Smooth muscle cell (in vitro differentiated cells): ENCODE measurements around the gene NTSR1. TPM values are rescaled to one million over a fixed set of nuclear protein-coding genes. Genes with fewer than 3 reads are reported as not detected.
A peak's percentile ranks its signal among the peaks of the same experiment; 100 is the strongest.

Source experiments
- DNase-seq: peaks from one replicate; lab custom pipeline; 2025; ENCODE audit not compliant: unreplicated experiment; lab: John Stamatoyannopoulos, UW
- H2AFZ ChIP-seq: fragments of 200-600 bp; sonication (generic); 2 replicates; pipeline ENCODE4 v1.6.0; 2016; ENCODE audit warnings: antibody characterized with exemption, low read depth, mild to moderate bottlenecking
- H3F3A ChIP-seq: fragments of 200-600 bp; sonication (generic); 2 replicates; pipeline ENCODE4 v1.6.0; 2017; ENCODE audit warnings: antibody characterized with exemption, low read depth
- H3K27ac ChIP-seq: fragments of 200-600 bp; sonication (generic); 2 replicates; pipeline ENCODE4 v1.5.1; 2016; ENCODE audit warnings: low read depth, mild to moderate bottlenecking
- H3K27me3 ChIP-seq: fragments of 200-600 bp; sonication (generic); 2 replicates; pipeline ENCODE4 v1.6.1; 2016; ENCODE audit warnings: low read depth, mild to moderate bottlenecking
- H3K36me3 ChIP-seq: fragments of 200-600 bp; sonication (generic); 2 replicates; pipeline ENCODE4 v1.5.1; 2016; ENCODE audit warnings: low read depth
- H3K4me1 ChIP-seq: fragments of 200-600 bp; sonication (generic); 2 replicates; pipeline ENCODE4 v1.5.1; 2016; ENCODE audit warnings: low read depth
- H3K4me2 ChIP-seq: fragments of 200-600 bp; sonication (generic); 2 replicates; pipeline ENCODE4 v1.6.0; 2016; ENCODE audit warnings: mild to moderate bottlenecking
- H3K4me3 ChIP-seq: fragments of 200-600 bp; sonication (generic); 2 replicates; pipeline ENCODE4 v1.5.1; 2016; ENCODE audit warnings: mild to moderate bottlenecking
- H3K79me2 ChIP-seq: fragments of 200-600 bp; sonication (generic); 2 replicates; pipeline ENCODE4 v1.6.0; 2016; ENCODE audit warnings: low read depth, mild to moderate bottlenecking
- H3K9ac ChIP-seq: fragments of 200-600 bp; sonication (generic); 2 replicates; pipeline ENCODE4 v1.6.0; 2016; ENCODE audit warnings: low read depth
- H3K9me3 ChIP-seq: fragments of 200-600 bp; sonication (generic); replicated peaks from 2 replicates; pipeline ENCODE4 v1.5.1; 2016; ENCODE audit warnings: low read depth
- H4K20me1 ChIP-seq: fragments of 200-600 bp; sonication (generic); 2 replicates; pipeline ENCODE4 v1.6.0; 2016; ENCODE audit warnings: low read depth
- WGBS: methylation state at CpG from one replicate; pipeline ENCODE4 v1.1.7; 2016; ENCODE audit warnings: low lambda C conversion rate; 5-methylcytosine and 5-hydroxymethylcytosine counted together
- polyA plus RNA-seq: library from polyadenylated mRNA; unstranded; fragments of >200 nt; fragmentation: Nextera tagmentation; extraction: Ambion mirVana; gene quantifications from 2 replicates; pipeline ENCODE4 v1.2.1, GENCODE V29; 2016
- total RNA-seq: library from RNA; depleted of rRNA; stranded (reverse); fragments of >200 nt; gene quantifications from 2 replicates; pipeline ENCODE4 v1.2.3, GENCODE V29; 2014
- TF ChIP-seq, protein P1 (sequence below): fragments of 200-600 bp; sonication (generic); IDR thresholded peaks from 2 replicates; pipeline ENCODE4 v1.5.1; 2017; ENCODE audit warnings: borderline replicate concordance, mild to moderate bottlenecking, antibody characterized with exemption; ENCODE audit not compliant: insufficient read depth, poor library complexity, severe bottlenecking

Gene NTSR1
- total and polyA plus RNA-seq, 2 experiments from 2014 or later, result 0.09 TPM; not detected in 1

GRCh38 chr20:62706857-62707256 is 1.8 kb upstream of the NTSR1 start:
- Histone ChIP-seq H3K9ac (no peak overlapping the region), H2AFZ (no peak overlapping the region), H4K20me1 (no peaks in the 10 kb centered on the region), H3K4me3 (no peak overlapping the region), H3K9me3 (no peaks in the 10 kb centered on the region), H3F3A (no peaks in the 10 kb centered on the region), H3K4me2 (no peak overlapping the region), H3K27ac (no peak overlapping the region), H3K36me3 (no peaks in the 10 kb centered on the region), H3K4me1 (peaks cover 4% of the 10 kb centered on the region), H3K27me3 (peaks cover 42% of the 10 kb centered on the region), H3K79me2 (no peaks in the 10 kb centered on the region)
- TF ChIP-seq, protein P1, sequence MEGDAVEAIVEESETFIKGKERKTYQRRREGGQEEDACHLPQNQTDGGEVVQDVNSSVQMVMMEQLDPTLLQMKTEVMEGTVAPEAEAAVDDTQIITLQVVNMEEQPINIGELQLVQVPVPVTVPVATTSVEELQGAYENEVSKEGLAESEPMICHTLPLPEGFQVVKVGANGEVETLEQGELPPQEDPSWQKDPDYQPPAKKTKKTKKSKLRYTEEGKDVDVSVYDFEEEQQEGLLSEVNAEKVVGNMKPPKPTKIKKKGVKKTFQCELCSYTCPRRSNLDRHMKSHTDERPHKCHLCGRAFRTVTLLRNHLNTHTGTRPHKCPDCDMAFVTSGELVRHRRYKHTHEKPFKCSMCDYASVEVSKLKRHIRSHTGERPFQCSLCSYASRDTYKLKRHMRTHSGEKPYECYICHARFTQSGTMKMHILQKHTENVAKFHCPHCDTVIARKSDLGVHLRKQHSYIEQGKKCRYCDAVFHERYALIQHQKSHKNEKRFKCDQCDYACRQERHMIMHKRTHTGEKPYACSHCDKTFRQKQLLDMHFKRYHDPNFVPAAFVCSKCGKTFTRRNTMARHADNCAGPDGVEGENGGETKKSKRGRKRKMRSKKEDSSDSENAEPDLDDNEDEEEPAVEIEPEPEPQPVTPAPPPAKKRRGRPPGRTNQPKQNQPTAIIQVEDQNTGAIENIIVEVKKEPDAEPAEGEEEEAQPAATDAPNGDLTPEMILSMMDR, result no peak
- DNase-seq, result no peak
- 89% methylated on average over 12 of the region's 12 CpGs for WGBS

DNA sequence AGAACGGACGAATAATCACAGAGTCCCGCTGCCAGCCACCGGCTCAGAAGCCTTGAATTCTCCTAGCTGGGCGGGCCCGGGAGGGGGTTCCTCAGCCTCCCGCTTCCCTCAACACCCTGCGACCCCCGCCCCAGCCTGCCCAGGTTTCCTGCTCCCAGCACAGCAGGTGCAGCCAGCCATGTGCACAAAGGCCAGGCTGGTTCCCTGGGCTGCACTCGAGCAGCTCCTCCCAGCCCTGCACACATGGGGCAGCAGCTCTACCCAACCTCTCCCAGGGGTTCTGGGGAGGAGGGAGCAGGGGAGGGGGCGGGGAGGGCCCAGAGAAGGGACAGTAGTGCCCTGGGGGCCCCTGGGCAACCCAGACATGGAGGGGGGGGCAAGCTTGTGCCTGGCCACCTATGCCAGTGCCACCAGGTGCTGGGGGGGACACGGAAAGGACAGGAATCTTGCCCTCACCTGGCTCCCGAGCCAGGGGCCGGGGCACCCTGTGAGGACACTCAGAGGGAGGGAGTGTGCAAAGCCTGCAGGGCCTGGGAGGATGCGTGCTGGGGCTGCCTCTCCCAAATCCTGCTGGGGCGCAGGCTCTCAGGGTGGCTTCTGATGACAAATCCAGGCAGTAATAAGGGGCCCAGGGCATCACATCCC is 1.2 kb upstream of the NTSR1 start:
- Histone ChIP-seq H3K9me3 (no peaks in the 10 kb centered on the region), H4K20me1 (no peaks in the 10 kb centered on the region), H3K27me3 (peaks cover 42% of the 10 kb centered on the region), H3K27ac (no peak overlapping the region), H3K79me2 (no peaks in the 10 kb centered on the region), H3F3A (no peaks in the 10 kb centered on the region), H3K4me2 (no peak overlapping the region), H3K4me1 (peaks cover 4% of the 10 kb centered on the region), H3K36me3 (no peaks in the 10 kb centered on the region), H3K9ac (no peak overlapping the region), H2AFZ (no peak overlapping the region), H3K4me3 (no peak overlapping the region)
- WGBS, result 75% methylated on average over 15 of the region's 16 CpGs
- TF ChIP-seq, protein P1, result no peak
- DNase-seq, result no peak

DNA sequence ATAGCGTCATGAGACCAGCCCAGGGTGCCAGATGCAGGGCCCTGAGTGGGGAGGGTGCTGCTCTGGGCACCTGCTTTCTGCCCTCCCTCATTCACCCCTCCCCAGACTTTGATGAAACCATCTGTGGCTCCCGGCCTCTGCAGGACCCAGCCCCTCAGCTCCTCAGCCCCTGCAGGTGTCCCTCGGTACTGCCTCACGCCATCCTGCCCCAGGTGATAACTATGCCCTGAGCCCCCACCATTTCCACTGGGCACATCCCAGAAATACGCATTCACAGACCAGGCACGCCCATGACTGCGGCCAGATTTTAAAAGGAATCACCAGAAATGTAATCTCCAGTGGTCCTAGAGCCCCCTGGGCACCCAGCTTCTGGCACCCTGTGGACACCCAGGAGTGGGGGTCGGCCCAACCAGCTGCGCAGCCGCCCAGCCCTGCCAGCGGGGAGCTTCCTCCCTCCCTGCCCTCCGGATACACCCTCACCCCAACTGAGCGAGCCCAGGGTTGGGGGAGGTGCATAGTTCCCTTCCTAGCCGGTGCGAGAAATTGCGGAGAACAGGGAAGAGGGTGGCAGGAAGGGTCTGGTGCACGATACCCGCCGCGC is 615 bp upstream of the NTSR1 start:
- H3K4me2 ChIP-seq, result peak overlapping the region; percentile 40
- H3K79me2 ChIP-seq, result no peaks in the 10 kb centered on the region
- TF ChIP-seq, protein P1, result peak; percentile 25
- DNase-seq, result no peak
- H3K4me1 ChIP-seq, result peaks cover 4% of the 10 kb centered on the region
- H3K9ac ChIP-seq, result no peak overlapping the region
- no peaks in the 10 kb centered on the region for H3F3A ChIP-seq
- H3K4me3 ChIP-seq, result no peak overlapping the region
- no peak overlapping the region for H3K27ac ChIP-seq
- WGBS, result 12% methylated on average over 19 of the region's 20 CpGs
- H4K20me1 ChIP-seq, result no peaks in the 10 kb centered on the region
- H3K36me3 ChIP-seq, result no peaks in the 10 kb centered on the region
- H2AFZ ChIP-seq, result no peak overlapping the region
- H3K9me3 ChIP-seq, result no peaks in the 10 kb centered on the region
- H3K27me3 ChIP-seq, result peaks cover 47% of the 10 kb centered on the region

DNA sequence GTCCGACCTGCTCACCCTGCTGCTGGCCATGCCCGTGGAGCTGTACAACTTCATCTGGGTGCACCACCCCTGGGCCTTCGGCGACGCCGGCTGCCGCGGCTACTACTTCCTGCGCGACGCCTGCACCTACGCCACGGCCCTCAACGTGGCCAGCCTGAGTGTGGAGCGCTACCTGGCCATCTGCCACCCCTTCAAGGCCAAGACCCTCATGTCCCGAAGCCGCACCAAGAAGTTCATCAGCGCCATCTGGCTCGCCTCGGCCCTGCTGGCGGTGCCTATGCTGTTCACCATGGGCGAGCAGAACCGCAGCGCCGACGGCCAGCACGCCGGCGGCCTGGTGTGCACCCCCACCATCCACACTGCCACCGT is 885 bp downstream of the NTSR1 start:
- no peak overlapping the region for H3K9ac ChIP-seq
- 87% methylated on average over 30 of the region's 30 CpGs for WGBS
- H3K79me2 ChIP-seq, result no peaks in the 10 kb centered on the region
- H3K4me3 ChIP-seq, result no peak overlapping the region
- no peaks in the 10 kb centered on the region for H4K20me1 ChIP-seq
- TF ChIP-seq, protein P1, result no peak
- H3K27ac ChIP-seq, result no peak overlapping the region
- no peaks in the 10 kb centered on the region for H3F3A ChIP-seq
- peaks cover 4% of the 10 kb centered on the region for H3K4me1 ChIP-seq
- H3K9me3 ChIP-seq, result no peaks in the 10 kb centered on the region
- DNase-seq, result no peak
- H3K4me2 ChIP-seq, result no peak overlapping the region
- H3K36me3 ChIP-seq, result no peaks in the 10 kb centered on the region
- peaks cover 52% of the 10 kb centered on the region for H3K27me3 ChIP-seq
- H2AFZ ChIP-seq, result no peak overlapping the region
